Lower leg skin (tissue), 3 donors: ENCODE results near the gene SH2D3A.

Experiments used
- CTCF ChIP-seq, 3 donors: fragments of 450-650 bp; IDR thresholded peaks; one replicate each; pipeline ENCODE4 v1.5.1; 2016; ENCODE audit warnings: antibody characterized with exemption in 3 of 3, mild to moderate bottlenecking in 3 of 3, moderate library complexity in 2 of 3
- POLR2A ChIP-seq, 2 donors: fragments of 450-650 bp; IDR thresholded peaks; one replicate each; pipeline ENCODE4 v1.6.1; 2016 to 2017; ENCODE audit warnings: antibody characterized with exemption in 2 of 2, mild to moderate bottlenecking in 1 of 2, moderate library complexity in 1 of 2

DNA sequence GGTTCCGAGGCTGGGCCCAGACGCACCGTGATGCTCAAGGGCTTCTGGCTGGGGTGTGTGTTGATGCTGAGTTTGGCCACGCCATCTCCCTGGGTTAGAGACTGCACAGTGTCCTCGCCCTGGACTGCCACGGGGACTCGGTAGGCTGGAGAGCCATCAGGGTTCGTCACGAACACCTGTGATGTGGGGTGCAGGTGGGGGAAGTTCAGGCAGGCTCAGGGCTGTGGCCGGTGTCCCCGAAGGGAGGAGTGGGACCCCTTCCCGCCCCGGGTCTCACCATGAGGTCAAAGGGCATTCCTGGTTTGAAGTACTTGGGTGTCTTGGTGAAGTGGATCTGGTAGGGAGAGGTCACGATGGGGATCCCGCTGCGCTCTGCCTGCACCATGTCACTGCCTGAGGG, 55.0 kb downstream of the SH2D3A start:
- no peak for TF ChIP-seq POLR2A (IDR thresholded peaks at IDR 0.05)
- no peak for TF ChIP-seq CTCF (IDR thresholded peaks at IDR 0.05)
